ENCODE measurements around the gene NUP188.
"Not testable (repeated sequence)": the region's sequence is repeated elsewhere in the genome, so short reads cannot be mapped to it uniquely, and the experiment has no call there.

Gene NUP188

GRCh38 chr9:128946571-128947276 lies 775 bp upstream of the NUP188 start:
- peak; percentile 26 for DNase-seq

- DNase-seq = no peak
Observed at GRCh38 chr9:128947277-128947526, 297 bp upstream of the NUP188 start.

- not testable (repeated sequence) for DNase-seq
Observed at GRCh38 chr9:128961403-128961802, 13.9 kb downstream of the NUP188 start.

- no peak for DNase-seq
Observed at GRCh38 chr9:128969491-128969890, 22.0 kb downstream of the NUP188 start.

GRCh38 chr9:128972956-128973355 lies 25.5 kb downstream of the NUP188 start:
- no peak for DNase-seq

GRCh38 chr9:128979111-128979510 lies 31.6 kb downstream of the NUP188 start:
- DNase-seq = no peak

- DNase-seq = no peak
Observed at GRCh38 chr9:128983536-128983935, 36.0 kb downstream of the NUP188 start.

GRCh38 chr9:128986671-128987070 lies 39.2 kb downstream of the NUP188 start:
- DNase-seq = no peak

- DNase-seq = no peak
Observed at GRCh38 chr9:128987805-128988204, 40.3 kb downstream of the NUP188 start.

GRCh38 chr9:128992995-128993394 lies 45.5 kb downstream of the NUP188 start:
- no peak for DNase-seq

- peak; percentile 81 for DNase-seq
Observed at GRCh38 chr9:128995791-128996190, 48.3 kb downstream of the NUP188 start.

GRCh38 chr9:128998462-128998861 lies 51.0 kb downstream of the NUP188 start:
- DNase-seq = no peak

- no peak for DNase-seq
Observed at GRCh38 chr9:128999581-129000206, 52.2 kb downstream of the NUP188 start.

GRCh38 chr9:129001504-129002325 lies 54.2 kb downstream of the NUP188 start:
- no peak for DNase-seq

GRCh38 chr9:129002992-129003391 lies 55.5 kb downstream of the NUP188 start:
- no peak for DNase-seq

- DNase-seq = not testable (repeated sequence)
Observed at GRCh38 chr9:129004173-129004572, 56.7 kb downstream of the NUP188 start.

- no peak for DNase-seq
Observed at GRCh38 chr9:129005336-129005997, 58.0 kb downstream of the NUP188 start.

- peak; percentile 76 for DNase-seq
Observed at GRCh38 chr9:129006328-129007034, 59.0 kb downstream of the NUP188 start.

- no peak for DNase-seq
Observed at GRCh38 chr9:129007035-129007765, 59.7 kb downstream of the NUP188 start.

- peak; percentile 65 for DNase-seq
Observed at GRCh38 chr9:129007766-129008468, 60.4 kb downstream of the NUP188 start.

- no peak for DNase-seq
Observed at GRCh38 chr9:129008469-129008965, 61.0 kb downstream of the NUP188 start.
